Measurements from ENCODE around the gene CDIP1. TPM values are rescaled to one million over a fixed set of nuclear protein-coding genes. Genes with fewer than 3 reads are reported as not detected.

CDIP1 gene
- total RNA-seq, 1 donor from 2014 or later: 36.9 TPM

DNA sequence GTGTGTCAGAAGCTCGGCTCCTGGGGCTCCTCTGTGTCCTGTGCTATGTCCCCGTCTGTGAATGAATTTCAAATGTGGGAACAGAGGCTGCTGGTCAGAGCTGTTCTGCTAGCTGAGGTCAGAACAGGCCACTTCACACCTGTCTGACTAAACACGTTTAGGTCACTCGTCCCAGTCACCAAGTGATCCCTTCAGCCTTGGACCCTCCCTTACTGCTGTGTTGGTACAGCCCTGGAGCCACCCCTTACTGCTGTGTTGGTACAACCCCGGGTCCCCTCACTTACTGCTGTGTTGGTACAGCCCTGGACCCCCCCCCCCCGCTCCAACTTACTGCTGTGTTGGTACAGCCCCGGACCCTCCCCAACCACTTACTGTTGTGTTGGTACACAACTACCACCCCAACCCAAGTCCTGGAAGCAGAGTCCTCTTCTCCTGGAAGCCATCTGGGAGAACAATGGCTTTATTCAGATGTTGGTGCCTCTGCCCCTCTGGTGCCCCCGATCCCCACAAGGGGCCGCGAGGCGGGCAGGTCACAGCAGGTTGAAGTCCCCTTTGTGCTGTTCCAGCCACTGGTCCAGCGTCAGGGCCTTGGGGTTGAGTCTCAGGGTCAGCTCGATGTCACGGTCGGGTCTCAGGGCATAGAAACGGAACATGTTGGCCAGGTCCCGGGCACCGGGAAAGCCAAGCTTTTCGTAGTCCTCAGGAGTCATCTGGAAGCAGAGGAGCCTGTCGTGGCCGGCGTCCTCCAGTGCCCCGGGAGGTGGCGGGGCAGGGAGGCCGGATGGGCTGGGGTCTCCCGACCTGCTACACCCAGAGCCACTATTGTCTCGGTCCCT, 77.1 kb downstream of the CDIP1 start:
- intact Hi-C loops (cut with micrococcal nuclease): no loop called here

DNA sequence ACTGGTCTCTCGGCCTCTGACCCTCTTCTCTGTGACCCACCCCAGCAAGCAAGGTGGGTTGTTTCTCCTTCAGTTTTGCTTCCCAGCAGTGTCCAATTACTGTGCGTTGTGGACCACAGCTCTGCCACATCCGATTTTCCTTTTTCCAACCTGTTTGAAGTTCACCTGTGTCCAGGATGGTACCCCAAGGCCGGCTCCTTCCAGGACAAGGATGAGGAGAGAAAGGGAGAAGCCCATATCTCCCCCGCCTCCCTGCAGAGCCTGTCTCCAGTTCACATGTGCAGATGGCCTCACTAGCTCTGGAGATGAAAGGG, 77.7 kb downstream of the CDIP1 start:
- intact Hi-C loops (cut with micrococcal nuclease): no loop called here

Other genes with a start within 250 kb of the CDIP1 start
- 0.34 and 0.51 TPM in 2 replicates for gene GLIS2, start 222.7 kb downstream of the CDIP1 start, total RNA-seq
- 41.1 and 48.6 TPM in 2 replicates for gene PAM16, start 187.5 kb downstream of the CDIP1 start, total RNA-seq
- 0.10 TPM in 1 of 2 replicates, not detected in the other for gene VASN, start 166.9 kb downstream of the CDIP1 start, total RNA-seq
- gene CORO7, start 122.2 kb downstream of the CDIP1 start, total RNA-seq: 170 and 186 TPM in 2 replicates
- 59.8 and 63.9 TPM in 2 replicates for gene DNAJA3, start 112.9 kb downstream of the CDIP1 start, total RNA-seq
- 25.1 and 27.2 TPM in 2 replicates for gene NMRAL1, start 64.1 kb downstream of the CDIP1 start, total RNA-seq
- 74.5 and 77.9 TPM in 2 replicates for gene HMOX2, start 62.4 kb downstream of the CDIP1 start, total RNA-seq
- 0.07 and 0.15 TPM in 2 replicates for gene C16orf96, start 17.6 kb upstream of the CDIP1 start, total RNA-seq
- 22.0 TPM in 2 replicates for gene UBALD1, start 76.1 kb upstream of the CDIP1 start, total RNA-seq
- gene MGRN1, start 86.1 kb upstream of the CDIP1 start, total RNA-seq: 108 and 113 TPM in 2 replicates
- gene NUDT16L1, start 154.8 kb upstream of the CDIP1 start, total RNA-seq: 43.2 and 45.3 TPM in 2 replicates
- 17.2 and 17.9 TPM in 2 replicates for gene ANKS3, start 195.5 kb upstream of the CDIP1 start, total RNA-seq
- 0.56 TPM in 1 of 2 replicates, not detected in the other for gene DNAAF8, start 195.8 kb upstream of the CDIP1 start, total RNA-seq
- 16.5 and 22.4 TPM in 2 replicates for gene ZNF500, start 228.4 kb upstream of the CDIP1 start, total RNA-seq
- not detected in 2 replicates for gene SEPTIN12, start 249.6 kb upstream of the CDIP1 start, total RNA-seq